GM18507 (cell line): ENCODE measurements around the gene PCSK7.
"Not testable (repeated sequence)": the region's sequence is repeated elsewhere in the genome, so short reads cannot be mapped to it uniquely, and the experiment has no call there.

Source experiments
- DNase-seq: peaks from one replicate; pipeline ENCODE4 v3.0.0; 2011; ENCODE audit warnings: low read depth; ENCODE audit not compliant: insufficient read length; ENCODE audit errors: extremely low spot score
- FAIRE-seq: peaks from 2 replicates; lab custom pipeline; 2011; peaks lifted over from hg19 to GRCh38; lab: Jason Lieb, UNC

The PCSK7 gene

GRCh38 chr11:117187799-117188481 is 43.9 kb downstream of the PCSK7 start:
- DNase-seq (no peak), FAIRE-seq (no peak)

- DNase-seq, result no peak
- FAIRE-seq, result no peak
These were observed 44.5 kb downstream of the PCSK7 start for GRCh38 chr11:117187428-117187798.

DNA sequence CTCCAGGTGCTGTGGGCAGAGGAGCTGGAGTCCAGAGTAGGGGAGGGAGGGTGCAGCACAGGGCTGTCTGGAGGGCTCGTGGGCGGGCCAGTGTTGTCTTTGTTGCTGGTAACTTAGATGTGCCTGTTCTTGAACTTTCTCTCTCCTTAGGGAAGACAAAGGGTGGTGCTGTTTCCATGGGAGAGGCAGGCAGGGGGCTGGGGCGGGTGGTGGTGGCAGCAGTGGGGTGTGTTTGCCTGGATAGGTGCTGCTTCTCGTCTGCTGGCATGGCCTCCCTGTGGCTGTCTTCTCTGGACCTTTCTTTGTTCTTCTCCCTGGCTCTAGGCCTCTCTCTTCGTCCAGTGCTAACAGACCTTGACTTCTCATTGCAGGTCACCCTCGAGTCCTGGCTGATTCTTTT is 44.9 kb downstream of the PCSK7 start:
- no peak for FAIRE-seq
- DNase-seq, result no peak

- FAIRE-seq (no peak), DNase-seq (no peak)
These were observed 45.5 kb downstream of the PCSK7 start for GRCh38 chr11:117186431-117186761.

DNA sequence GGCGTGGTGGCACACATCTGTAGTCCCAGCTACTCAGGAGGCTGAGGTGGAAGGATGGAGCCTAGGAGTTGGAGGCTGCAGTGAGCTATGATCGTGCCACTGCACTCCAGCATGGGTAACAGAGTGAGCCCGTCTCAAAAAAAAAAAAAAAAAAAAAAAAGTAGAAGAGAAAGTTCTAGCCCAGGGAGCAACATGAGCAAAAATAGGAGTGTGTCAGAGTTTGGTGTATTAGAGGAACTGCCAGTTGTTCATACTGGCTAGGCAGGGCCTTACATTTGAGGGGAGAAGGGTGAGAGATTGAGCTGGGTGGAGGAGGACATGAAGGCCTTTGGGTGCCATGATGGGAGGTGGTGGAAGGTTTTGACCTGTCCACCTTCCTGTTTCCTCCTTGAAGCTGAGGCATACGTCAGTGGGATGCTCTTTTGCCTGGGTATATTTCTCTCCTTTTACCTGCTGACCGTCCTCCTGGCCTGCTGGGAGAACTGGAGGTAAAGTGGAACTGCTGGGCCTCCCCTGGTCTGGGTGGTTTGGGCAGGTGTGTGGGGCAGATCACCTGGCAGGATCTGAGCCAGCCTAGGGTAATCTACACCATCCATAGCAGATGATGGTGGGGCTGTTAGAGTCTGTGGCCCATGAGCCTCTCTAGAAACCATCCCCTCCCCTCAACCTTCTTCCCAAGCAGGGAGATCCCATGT is 46.0 kb downstream of the PCSK7 start:
- FAIRE-seq, result no peak
- DNase-seq, result no peak

DNA sequence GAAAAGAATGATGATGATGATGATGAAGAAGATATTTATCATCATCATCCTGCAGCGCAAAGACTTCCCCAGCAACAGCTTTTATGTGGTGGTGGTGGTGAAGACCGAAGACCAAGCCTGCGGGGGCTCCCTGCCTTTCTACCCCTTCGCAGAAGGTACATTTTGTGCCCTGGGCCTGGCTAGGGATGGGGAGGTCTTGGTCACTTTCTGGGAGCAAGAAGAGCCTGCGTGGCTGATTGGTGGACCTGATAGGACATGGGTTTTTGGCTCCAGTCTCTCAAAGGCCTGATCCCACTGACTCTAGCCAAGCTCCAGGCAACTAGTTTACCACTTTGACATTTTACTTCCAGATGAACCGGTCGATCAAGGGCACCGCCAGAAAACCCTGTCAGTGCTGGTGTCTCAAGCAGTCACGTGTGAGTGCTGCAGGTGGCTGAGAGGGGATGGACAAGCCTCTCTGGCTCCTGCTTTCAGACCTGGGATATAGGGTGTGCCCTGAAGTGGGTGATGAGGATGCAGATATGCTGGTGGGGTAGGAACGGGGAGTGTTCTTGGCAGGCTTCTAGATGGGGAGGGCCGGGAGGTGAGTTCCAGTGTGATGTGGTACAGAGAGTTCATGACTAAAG is 48.0 kb downstream of the PCSK7 start:
- FAIRE-seq (no peak), DNase-seq (no peak)

- DNase-seq, FAIRE-seq: not testable (repeated sequence)
These were observed 48.7 kb downstream of the PCSK7 start for GRCh38 chr11:117183178-117183577.

DNA sequence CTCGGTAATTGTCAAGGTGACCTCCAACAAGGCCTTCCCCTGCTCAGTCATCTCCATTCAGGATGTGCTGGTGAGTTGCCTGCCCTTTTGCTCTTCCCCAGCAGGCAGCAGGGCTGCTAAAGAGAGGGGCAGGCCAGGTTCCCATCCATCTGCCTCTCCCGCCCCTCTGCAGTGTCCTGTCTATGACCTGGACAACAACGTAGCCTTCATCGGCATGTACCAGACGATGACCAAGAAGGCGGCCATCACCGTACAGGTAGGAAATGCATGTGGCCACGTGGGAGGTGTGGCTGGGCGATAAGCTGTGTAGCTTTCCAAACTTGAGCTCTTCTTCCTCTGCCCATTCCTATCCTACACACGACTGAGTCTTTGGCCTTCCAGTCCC is 49.3 kb downstream of the PCSK7 start:
- FAIRE-seq, result no peak
- DNase-seq, result no peak

- FAIRE-seq, result no peak
- no peak for DNase-seq
These were observed 50.0 kb downstream of the PCSK7 start for GRCh38 chr11:117181586-117182550.

DNA sequence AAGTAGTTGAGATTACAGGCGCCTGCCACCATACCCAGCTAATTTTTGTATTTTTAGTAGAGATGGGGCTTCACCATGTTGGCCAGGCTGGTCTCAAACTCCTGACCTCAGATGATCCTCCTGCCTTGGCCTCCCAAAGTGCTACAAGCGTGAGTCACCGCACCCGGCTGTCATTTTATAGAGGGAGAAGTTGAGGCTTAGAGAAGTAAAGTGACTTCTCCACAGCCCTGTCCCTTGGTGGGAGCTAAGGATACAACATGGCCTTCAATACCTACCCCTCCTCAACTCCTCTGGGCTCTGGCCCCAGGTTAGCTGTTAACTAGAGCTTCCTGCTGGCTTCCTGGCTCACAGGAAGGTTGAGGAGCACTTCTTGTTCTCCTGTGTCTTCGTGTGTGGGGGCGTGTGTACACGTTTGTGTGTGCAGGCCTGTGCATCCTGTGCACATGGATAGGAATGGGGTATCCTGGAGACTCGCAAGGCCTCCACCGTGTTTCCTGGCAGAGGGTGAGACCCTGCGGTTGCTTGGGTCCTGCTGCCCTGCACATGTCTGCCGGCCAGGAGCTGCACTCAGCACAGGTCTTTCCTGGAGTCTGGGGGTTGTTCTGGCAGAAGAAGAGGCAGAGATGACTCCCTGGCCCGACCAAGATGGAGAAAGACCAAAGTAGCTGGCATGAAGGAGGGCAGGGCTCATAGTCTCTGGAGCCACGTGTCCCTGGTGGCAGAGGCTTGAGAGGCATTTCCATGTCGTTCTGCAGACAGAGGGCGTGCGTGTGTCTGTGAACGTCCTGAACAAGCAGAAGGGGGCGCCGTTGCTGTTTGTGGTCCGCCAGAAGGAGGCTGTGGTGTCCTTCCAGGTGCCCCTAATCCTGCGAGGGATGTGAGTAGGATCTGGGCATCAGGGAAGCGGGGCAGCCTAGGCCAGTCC is 51.0 kb downstream of the PCSK7 start:
- FAIRE-seq, result peak; percentile 91
- DNase-seq, result peak; percentile 58

DNA sequence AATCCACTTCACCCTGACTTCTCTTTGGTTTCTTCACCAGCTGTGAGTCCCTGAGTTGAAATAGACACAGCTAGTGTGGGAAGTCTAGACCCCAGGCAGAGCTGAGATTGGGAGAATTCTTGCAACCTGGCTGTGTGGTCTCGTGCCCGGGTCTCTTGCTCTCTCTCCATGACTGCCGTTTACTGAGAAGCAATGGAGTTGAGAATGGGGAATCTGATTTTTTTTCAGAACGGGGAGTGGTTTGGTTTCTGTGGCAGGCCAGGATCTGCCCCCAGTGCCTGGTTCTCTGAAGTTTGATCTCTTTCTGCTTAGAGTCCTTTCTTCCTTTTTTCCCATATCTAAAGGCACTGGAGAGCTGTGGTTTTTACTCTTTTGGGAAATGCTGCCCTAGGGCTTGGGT is 51.9 kb downstream of the PCSK7 start:
- DNase-seq (no peak), FAIRE-seq (no peak)

DNA sequence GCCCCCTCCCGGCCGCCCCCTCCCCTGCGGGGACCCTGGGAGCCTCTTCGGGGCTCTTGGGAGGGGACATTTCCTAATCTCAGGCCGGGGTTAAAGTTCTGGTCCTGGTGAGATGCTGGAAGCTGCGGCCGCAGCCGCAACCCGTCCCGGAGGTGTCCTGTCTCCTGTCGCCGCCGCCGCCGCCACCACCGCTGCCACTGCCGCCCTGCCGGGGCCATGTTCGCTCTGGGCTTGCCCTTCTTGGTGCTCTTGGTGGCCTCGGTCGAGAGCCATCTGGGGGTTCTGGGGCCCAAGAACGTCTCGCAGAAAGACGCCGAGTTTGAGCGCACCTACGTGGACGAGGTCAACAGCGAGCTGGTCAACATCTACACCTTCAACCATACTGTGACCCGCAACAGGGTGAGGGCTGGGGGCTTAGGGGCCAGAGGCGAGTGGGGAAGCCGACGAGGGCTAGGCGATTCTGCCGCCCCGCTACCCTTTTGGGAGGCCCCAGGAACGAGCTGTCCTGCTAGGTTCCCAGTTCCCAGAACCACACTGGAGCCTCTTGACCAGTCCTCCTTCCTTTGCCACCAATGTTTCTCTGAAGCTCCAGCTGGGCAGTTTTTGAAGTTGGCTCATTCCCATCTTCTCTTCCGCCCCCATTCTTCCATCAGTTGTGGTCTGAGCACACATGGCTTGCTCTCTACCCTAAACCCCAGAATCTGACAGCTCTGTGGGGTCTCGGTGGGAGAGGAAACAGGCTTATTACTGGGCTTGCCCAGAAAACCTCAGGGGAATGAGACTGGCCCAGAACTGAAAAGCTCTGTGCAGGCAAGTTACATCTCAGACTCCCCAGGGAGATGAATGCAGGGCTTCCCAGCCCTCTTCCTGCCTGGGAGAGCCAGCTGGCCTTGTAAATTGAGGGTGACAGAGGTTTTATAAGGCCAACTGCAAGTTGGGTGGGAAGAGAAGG is 52.5 kb downstream of the PCSK7 start:
- no peak for DNase-seq
- FAIRE-seq, result peak; percentile 83

DNA sequence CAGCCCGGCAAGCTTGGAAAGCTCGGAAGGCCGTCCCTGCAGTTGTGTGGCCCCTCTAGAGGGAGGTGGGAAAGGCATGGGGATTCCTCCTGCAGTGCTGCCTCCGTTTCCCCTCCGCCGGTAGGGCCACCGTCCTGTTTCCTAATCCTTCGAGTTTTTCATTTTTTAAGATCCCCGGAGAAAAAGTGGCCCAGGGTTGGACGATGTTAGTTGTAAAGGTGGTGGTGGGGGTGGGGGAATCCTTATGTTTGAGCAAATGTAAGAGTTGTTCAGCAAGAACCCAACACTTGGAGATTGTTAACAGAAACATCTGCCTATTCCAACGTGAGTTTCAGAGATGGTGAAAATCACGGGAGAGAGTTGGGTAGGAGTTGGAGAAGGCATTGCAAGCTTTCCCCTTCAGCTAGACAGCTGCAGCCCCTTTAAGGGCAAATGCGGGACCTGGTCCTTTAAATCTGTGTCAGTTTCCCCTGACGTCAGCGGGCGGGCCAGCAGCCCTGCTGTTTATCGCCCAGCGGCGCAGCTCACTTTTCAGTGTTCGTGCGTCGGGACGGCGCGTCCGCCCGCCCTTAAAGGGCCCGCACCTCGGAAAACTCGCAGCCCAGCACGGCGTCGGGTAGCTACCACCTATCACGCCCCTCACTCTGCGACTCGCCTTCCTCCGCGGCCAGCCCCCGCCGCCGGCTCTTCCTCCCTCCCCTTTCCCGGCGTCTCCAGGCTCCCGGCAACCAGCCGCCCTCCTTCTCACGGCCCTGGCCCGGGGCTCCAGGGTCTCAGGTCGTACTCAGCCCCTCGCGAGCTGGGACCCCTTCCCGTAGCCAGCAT is 53.5 kb downstream of the PCSK7 start, which contains the start of gene SIDT2:
SIDT2 (plus strand) TSS at position 534 of the 825 bp plus-strand sequence. CDS start 521 bp downstream, outside the sequence.
- peak; percentile 96 for FAIRE-seq
- peak; percentile 85 for DNase-seq

DNA sequence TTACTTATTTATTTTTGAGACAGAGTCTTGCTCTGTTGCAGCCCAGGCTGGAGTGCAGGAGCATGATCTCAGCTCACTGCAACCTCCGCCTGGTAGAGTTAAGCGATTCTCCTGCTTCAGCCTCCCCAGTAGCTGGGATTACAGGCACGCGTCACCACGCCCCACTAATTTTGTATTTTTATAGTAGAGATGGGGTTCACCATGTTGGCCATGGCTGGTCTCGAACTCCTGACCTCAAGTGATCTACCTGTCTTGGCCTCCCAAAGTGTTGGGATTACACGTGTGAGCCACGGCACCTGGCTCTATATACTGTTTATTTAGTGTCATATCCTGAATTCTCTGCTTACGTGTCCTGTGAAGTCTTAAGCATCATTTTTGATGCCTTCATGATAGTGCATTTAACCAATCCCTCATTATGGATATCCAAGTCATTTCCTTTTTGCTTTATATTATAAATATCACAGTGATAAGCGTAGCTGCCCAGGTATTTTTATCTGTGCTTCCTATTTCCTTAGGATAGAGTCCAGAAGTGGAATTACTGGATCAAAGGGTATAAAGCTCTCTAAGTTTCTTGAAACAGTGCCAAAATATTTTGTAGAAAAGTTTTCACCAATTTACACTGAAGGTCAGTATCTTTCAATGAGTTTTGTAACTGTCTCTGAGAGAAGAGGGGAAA is 54.2 kb downstream of the PCSK7 start:
- DNase-seq (no peak), FAIRE-seq (no peak)

GRCh38 chr11:117176186-117176585 is 55.7 kb downstream of the PCSK7 start:
- DNase-seq, result no peak
- FAIRE-seq, result no peak

DNA sequence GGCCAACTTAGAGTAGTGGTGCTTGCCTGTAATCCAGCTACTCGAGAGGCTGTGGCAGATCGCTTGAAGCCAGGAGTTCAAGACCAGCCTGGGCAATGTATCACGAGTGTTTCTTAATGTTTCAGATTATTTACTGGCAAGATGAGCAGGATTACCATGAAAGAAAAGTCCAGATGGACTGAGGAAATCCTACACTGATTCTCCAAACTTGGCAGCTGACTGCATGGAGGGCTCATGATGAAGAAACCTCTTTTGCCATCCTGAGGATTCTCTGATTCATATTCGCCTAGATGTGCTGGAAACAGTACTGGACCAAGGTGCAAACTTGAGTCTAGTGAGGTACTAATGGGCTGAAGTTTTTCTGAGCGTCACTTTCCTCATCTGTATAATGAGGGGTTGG is 56.1 kb downstream of the PCSK7 start:
- DNase-seq (no peak), FAIRE-seq (no peak)
